Astrocyte of the spinal cord (primary cell): Measurements from ENCODE around the gene SMIM22.

Experiments used
- DNase-seq: peaks from one replicate; pipeline ENCODE4 v3.0.0; 2011; ENCODE audit warnings: low read depth, low spot score
- H3K4me3 ChIP-seq: 2 replicates; pipeline ENCODE4 v1.5.1; 2011; ENCODE audit warnings: low read depth, mild to moderate bottlenecking, low read length, moderate library complexity
- CTCF ChIP-seq: IDR thresholded peaks from 2 replicates; pipeline ENCODE4 v1.5.1; 2012; ENCODE audit warnings: low read depth, mild to moderate bottlenecking, low read length, inconsistent platforms
- in situ Hi-C: cut with HindIII; loops from 2 replicates; pipeline ENCODE4 v1.10.0; 2017; ENCODE audit warnings: low sequenced_read_pairs

The SMIM22 gene

GRCh38 chr16:4762205-4762604 lies 33.0 kb upstream of the SMIM22 start:
- in situ Hi-C loops = no loop called here
- no peak for TF ChIP-seq CTCF
- no peak overlapping the region for H3K4me3 ChIP-seq
- no peak for DNase-seq

GRCh38 chr16:4763791-4764190 lies 31.4 kb upstream of the SMIM22 start:
- TF ChIP-seq CTCF = no peak
- in situ Hi-C loops = no loop called here
- H3K4me3 ChIP-seq = no peak overlapping the region
- no peak for DNase-seq

GRCh38 chr16:4765511-4766474 lies 29.4 kb upstream of the SMIM22 start:
- no peak for DNase-seq
- no peak for TF ChIP-seq CTCF
- H3K4me3 ChIP-seq = peak overlapping the region; percentile 80
- in situ Hi-C loops = no loop called here

- peak within 1 kb of the TSS; percentile 80 for H3K4me3 ChIP-seq
- DNase-seq = peak; percentile 95
- in situ Hi-C loops = no loop called here
- no peak for TF ChIP-seq CTCF
Observed at GRCh38 chr16:4766875-4767628, 28.1 kb upstream of the SMIM22 start, which contains the start of gene ZNF500. ZNF500 (minus strand) TSS chr16:4767162; CDS start chr16:4765978, 1,184 bp downstream.

GRCh38 chr16:4767872-4768548 lies 27.2 kb upstream of the SMIM22 start:
- in situ Hi-C loops = no loop called here
- no peak for DNase-seq
- no peak for TF ChIP-seq CTCF
- H3K4me3 ChIP-seq = peak overlapping the region; percentile 64
